ENCODE measurements around the gene TICAM2.

Gene TICAM2

DNA sequence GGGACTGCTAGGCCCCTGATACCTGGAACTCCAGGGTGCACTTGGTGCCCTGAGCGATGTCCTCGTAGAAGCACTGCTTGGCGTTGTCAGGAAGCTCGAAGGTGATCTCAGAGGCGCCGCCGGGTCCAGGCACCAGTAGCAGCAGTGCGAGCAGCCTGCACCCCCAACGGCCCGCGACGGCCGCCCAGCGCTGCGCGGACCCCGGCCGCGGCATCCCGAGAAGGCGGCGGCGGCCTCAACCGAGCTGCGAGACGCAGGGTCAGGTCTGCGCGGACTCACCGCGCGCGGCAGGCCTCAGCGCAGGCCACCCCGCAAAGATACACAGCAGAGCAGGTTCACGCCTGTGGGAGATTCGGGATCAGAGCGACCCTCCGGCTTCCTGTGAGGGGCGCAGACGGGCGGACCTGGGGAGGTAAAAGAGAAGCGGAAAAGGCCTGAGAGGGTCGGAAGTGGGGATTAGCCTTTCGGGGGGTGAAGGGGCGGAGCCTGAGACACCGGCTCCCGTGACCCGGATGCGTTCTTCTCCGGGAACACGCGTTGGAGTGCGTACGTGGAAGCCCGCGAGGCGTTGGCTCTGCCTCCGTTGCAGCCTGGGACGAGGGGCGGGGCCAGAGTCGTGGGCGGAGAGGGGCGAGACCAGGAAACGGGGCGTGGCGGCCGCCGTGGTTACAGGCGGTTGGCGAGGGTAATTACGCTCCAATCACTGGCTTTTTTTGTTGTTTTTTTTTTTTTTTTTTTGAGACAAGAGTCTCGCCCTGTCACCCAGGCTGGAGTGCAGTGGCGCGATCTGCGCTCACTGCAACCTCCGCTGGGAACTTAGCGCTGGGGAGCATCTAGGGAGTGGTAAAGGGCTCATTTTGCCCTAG is 23.5 kb upstream of the TICAM2 start, which contains the start of gene TMED7:
Gene TMED7 (minus strand): TSS at position 458 of the 866 bp plus-strand sequence. CDS start 244 bp downstream, at position 214.
- Mint-ChIP-seq H3K27ac (no peak within 1 kb of the TSS), H3K4me1 (peaks cover 12% of the 10 kb centered on the region), H3K27me3 (no peaks in the 10 kb centered on the region)

DNA sequence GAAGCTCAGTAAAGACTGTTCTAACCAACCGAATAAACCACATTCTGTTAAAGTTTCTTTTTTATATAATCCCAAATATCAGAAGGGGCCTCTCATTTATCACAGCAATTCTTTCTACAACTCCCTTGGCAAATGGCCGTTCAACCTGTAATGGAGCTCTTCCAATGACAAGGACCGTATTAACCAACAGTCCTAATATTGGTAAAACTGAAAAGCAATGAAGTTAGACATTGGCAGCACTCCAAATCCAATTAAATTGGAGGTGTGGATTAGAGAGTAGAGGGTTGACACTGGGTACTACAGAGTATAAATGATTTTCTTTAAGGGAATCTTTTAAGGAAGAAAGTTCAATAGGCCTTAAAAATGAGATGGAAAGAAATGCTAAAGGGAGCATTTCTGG is 22.7 kb upstream of the TICAM2 start:
- H3K27ac Mint-ChIP-seq = no peak overlapping the region
- ATAC-seq (ENCODE audit: low read depth) (no peak), DNase-seq (ENCODE audit: low spot score in 2 of 2) (no peak)
- H3K36me3 Mint-ChIP-seq = peaks cover 4% of the 10 kb centered on the region
- no peaks in the 10 kb centered on the region for H3K27me3 Mint-ChIP-seq
- no peak overlapping the region for H3K4me3 Mint-ChIP-seq
- H3K9me3 Mint-ChIP-seq = no peaks in the 10 kb centered on the region
- H3K4me1 Mint-ChIP-seq = peaks cover 12% of the 10 kb centered on the region

More for the DNA sequence above, 23.5 kb upstream of the TICAM2 start, which contains the start of gene TMED7:
- Mint-ChIP-seq H3K36me3 (peaks cover 2% of the 10 kb centered on the region), H3K4me3 (no peak within 1 kb of the TSS), H3K9me3 (no peaks in the 10 kb centered on the region)
- ATAC-seq (ENCODE audit: low read depth) (peak; percentile 88), DNase-seq (ENCODE audit: low spot score in 2 of 2) (peak; percentile 96 to 99)

DNA sequence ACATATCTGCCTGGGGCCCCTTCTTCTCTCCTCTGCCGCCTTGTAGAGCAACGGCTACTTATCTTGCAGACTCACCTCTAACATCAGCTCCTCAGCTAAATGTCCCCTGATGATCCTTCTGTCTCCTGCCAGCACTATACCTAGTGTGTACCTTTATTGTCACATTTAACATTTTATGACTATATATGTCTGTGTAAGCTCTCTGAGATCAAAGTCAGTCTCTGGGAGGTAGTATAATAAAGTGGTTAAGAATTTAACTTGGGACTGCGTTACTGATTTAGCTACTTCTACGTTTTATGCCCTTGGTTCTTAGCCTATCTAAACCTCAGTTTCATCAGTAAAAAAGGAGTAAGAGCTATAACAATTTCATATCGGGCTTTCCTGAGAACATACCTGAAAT is 21.4 kb upstream of the TICAM2 start:
- Mint-ChIP-seq H3K9me3 (no peaks in the 10 kb centered on the region), H3K4me1 (peaks cover 12% of the 10 kb centered on the region), H3K4me3 (no peak overlapping the region), H3K27ac (no peak overlapping the region), H3K27me3 (no peaks in the 10 kb centered on the region), H3K36me3 (peaks cover 4% of the 10 kb centered on the region)
- DNase-seq (ENCODE audit: low spot score in 2 of 2) (no peak), ATAC-seq (ENCODE audit: low read depth) (no peak)

DNA sequence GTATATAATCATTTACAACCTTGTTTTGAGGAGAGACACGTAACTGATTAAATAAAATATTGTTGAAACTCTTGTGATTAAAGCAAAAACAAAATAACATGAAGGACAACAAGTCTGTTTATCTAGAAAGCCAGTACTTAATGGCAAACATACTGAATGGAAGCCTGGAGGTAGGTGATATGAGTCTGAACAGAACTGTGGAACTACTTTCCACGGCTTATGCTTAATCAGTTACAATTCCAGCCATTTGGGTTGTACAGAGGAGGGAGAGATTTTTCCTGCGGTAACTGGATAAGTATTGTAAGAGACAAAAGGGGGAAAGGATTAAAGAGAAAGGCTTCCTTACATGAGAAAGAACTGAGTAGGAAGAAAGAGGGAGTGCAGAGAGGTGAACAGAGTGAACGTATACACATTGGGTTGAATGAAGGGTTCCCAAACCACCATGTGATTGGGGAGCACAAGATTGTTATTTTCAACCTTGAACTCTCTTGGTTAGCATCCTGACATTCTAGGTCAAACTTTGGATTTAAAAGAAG is 19.2 kb upstream of the TICAM2 start:
- Mint-ChIP-seq H3K36me3 (peaks cover 8% of the 10 kb centered on the region), H3K4me3 (no peak overlapping the region), H3K4me1 (peaks cover 13% of the 10 kb centered on the region), H3K27me3 (no peaks in the 10 kb centered on the region), H3K9me3 (no peaks in the 10 kb centered on the region), H3K27ac (peak overlapping the region; percentile 40)
- no peak for DNase-seq (ENCODE audit: low spot score in 2 of 2)
- ATAC-seq (ENCODE audit: low read depth) = no peak

DNA sequence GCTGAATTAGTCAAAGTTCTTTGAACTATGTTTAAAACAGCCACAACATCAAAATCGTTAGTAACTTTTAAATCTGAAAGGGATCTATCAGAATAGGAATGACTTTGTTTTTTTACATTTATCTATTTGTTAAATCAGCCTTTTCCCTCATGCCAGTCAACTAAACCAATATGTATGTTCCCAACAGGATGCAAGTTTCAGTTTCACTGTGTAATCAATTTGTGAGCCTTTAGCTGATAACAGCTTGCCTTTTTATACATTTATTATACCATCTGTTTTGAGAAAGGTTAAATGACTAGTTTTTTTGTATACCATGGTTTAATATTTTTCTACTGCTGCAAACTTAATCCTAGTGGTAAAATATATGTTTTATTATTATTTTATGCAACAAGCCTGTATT is 14.6 kb upstream of the TICAM2 start:
- Mint-ChIP-seq H3K9me3 (no peaks in the 10 kb centered on the region), H3K4me3 (no peak overlapping the region), H3K36me3 (peaks cover 20% of the 10 kb centered on the region), H3K27ac (no peak overlapping the region), H3K27me3 (no peaks in the 10 kb centered on the region), H3K4me1 (peaks cover 6% of the 10 kb centered on the region)
- DNase-seq (ENCODE audit: low spot score in 2 of 2) (no peak), ATAC-seq (ENCODE audit: low read depth) (no peak)

DNA sequence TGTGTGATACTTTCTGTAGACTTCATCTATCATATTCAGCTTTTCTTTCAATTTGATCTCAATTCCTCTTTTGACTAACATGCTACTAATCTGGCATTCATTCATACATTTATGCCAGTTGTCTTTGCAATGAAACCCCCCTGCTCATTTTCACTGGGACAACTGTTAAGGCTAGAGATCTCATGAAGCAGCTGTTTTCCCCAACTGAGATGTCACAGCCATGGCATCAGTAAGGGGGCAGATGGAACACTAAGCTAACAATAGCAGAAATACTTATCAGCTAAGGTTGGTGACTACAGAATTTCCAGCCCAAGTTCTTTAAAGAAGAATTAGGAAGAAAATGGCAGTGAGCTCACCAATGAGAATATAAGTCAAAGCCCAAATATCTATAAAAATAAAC is 14.2 kb upstream of the TICAM2 start:
- H3K36me3 Mint-ChIP-seq = peaks cover 19% of the 10 kb centered on the region
- DNase-seq (ENCODE audit: low spot score in 2 of 2) (no peak), ATAC-seq (ENCODE audit: low read depth) (no peak)
- H3K27me3 Mint-ChIP-seq = no peaks in the 10 kb centered on the region
- no peak overlapping the region for H3K4me3 Mint-ChIP-seq
- peaks cover 5% of the 10 kb centered on the region for H3K4me1 Mint-ChIP-seq
- no peaks in the 10 kb centered on the region for H3K9me3 Mint-ChIP-seq
- H3K27ac Mint-ChIP-seq = no peak overlapping the region

DNA sequence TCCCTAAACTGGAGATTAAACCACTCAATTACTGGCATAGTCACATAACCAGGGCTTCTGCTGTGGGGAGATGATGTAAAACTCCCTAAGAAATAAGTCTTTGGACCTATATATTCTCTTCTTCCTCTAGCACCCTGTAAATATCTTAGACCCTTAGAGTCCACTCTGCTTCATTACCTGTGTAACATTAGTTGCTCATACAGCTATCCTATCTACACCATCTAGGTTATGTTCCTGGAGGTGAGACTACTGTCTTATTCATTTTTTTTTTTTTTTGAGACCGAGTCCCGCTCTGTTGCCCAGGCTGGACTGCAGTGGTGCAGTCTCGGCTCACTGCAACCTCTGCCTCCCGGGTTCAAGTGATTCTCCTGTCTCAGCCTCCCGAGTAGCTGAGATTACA is 9.6 kb upstream of the TICAM2 start:
- no peak overlapping the region for H3K4me3 Mint-ChIP-seq
- H3K27me3 Mint-ChIP-seq = no peaks in the 10 kb centered on the region
- DNase-seq (ENCODE audit: low spot score in 2 of 2) (no peak), ATAC-seq (ENCODE audit: low read depth) (no peak)
- H3K36me3 Mint-ChIP-seq = peaks cover 16% of the 10 kb centered on the region
- peak overlapping the region; percentile 31 for H3K27ac Mint-ChIP-seq
- H3K4me1 Mint-ChIP-seq = peaks cover 12% of the 10 kb centered on the region
- no peaks in the 10 kb centered on the region for H3K9me3 Mint-ChIP-seq

DNA sequence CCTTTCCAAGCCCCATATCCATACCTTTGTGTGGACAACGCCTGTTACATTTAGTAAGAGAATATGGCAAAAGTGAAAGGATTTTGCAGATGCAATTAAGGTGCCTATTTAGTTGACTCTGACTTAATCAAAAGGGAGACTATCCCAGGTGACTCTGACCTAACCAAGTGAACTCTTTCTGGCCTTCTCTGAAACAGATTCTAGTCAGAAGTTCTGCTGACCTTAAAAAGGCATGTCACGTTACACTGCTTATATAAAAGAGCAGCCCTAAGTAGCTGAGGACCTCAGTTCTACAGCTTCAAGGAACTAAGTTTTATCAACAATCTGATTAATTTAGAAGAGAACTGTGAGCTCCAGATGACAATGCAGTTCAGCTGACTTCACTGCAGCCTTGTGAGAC is 5.7 kb upstream of the TICAM2 start:
- Mint-ChIP-seq H3K36me3 (peaks cover 7% of the 10 kb centered on the region), H3K9me3 (no peaks in the 10 kb centered on the region), H3K4me1 (peaks cover 26% of the 10 kb centered on the region), H3K27me3 (no peaks in the 10 kb centered on the region), H3K4me3 (no peak overlapping the region), H3K27ac (peak overlapping the region; percentile 80)
- DNase-seq (ENCODE audit: low spot score in 2 of 2) (no peak), ATAC-seq (ENCODE audit: low read depth) (no peak)

DNA sequence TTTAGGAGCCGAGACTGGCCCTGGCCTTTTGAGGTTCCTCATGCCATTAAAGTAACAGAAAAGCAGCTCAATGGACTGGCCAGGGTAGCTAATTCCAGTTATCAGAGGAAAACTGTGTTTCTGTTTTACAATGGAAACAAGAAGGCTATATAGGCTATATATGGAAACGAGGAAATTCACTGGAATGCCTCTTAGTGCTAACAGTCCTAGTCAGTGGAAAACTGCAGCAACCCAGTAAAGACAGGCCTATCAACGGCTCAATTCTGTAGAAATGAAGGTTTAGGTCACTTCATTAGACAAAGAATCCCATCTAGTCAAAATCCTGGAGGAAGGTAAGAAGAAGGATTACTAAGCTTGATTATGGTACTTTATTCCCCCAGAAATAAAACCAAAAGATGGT is 3.2 kb upstream of the TICAM2 start:
- ATAC-seq (ENCODE audit: low read depth) = no peak
- H3K9me3 Mint-ChIP-seq = no peaks in the 10 kb centered on the region
- no peak for DNase-seq (ENCODE audit: low spot score in 2 of 2)
- peak overlapping the region; percentile 65 for H3K27ac Mint-ChIP-seq
- H3K27me3 Mint-ChIP-seq = no peaks in the 10 kb centered on the region
- H3K4me3 Mint-ChIP-seq = no peak overlapping the region
- H3K36me3 Mint-ChIP-seq = peaks cover 5% of the 10 kb centered on the region
- peaks cover 32% of the 10 kb centered on the region for H3K4me1 Mint-ChIP-seq

DNA sequence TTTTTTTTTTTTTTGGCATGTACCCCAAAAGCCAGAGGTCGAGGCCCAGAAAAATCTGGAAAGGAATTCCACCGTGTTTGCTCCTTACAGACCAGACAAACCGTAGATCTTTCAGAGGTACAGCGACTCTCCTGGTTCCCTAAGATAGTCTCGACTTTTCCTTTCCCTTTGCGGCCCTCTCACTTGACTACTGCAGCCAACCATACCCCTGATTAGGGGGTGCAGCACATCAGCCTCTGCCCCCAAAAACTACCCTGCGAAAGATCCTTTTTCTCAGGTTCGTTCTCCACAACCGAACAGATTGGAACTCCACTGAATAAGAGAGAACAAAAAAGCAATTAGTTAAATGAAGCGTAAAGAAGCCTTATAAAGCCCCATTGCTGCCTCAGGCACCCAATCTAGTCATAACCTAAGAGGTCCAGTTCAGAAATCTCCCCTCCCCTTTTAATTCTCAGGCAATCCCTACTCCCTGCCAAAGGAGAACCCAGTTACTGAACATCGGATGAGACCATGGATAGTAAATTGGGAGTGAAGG is 379 bp upstream of the TICAM2 start:
- DNase-seq (ENCODE audit: low spot score in 2 of 2) = no peak
- Mint-ChIP-seq H3K36me3 (peaks cover 2% of the 10 kb centered on the region), H3K9me3 (no peaks in the 10 kb centered on the region), H3K4me3 (peak overlapping the region; percentile 87), H3K27me3 (no peaks in the 10 kb centered on the region), H3K27ac (peak overlapping the region; percentile 93), H3K4me1 (peaks cover 37% of the 10 kb centered on the region)
- peak; percentile 1 for ATAC-seq (ENCODE audit: low read depth)

DNA sequence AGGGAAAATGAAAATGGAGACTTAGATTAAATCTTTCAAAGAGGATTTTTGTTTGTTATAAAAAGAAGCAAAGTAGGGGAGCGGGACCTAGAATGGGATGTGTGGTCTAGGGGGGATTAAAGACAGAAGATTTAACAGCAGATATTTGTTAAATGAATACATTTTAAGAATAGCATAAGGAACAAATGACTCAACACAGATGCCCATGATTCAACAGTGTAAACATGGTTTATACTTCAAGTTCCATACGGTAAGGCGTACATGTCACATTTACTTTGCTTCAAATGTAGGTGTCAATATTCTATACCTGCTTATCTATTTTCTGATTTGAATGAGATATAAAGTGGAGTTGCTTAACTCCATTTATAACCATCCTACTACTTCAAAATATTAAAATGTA is 1.5 kb downstream of the TICAM2 start:
- Mint-ChIP-seq H3K9me3 (no peaks in the 10 kb centered on the region), H3K27ac (peak overlapping the region; percentile 93), H3K4me3 (peak overlapping the region; percentile 76), H3K36me3 (peaks cover 5% of the 10 kb centered on the region), H3K27me3 (no peaks in the 10 kb centered on the region), H3K4me1 (peaks cover 36% of the 10 kb centered on the region)
- ATAC-seq (ENCODE audit: low read depth) = no peak
- DNase-seq (ENCODE audit: low spot score in 2 of 2) = no peak

DNA sequence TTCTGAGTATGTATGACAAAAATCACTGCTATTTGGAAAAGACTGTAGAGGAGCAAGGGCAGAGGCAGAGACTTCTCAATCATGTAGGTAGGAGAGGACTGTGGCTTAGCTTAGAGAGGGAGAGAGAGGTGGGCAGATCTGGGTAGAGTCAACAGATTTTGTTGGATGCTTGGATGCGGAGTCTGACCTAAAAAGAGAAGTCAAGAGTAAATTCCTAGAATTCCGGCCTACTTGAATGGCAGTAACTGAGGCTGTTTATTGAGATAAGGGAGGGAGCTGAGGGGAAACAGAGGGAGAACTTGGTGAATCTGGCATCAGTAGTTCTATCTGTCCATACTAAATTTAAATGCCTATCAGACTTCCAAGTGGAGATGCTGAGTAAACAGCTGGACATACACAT is 2.4 kb downstream of the TICAM2 start:
- Mint-ChIP-seq H3K4me3 (peak overlapping the region; percentile 76), H3K36me3 (peaks cover 3% of the 10 kb centered on the region), H3K27me3 (no peaks in the 10 kb centered on the region), H3K9me3 (no peaks in the 10 kb centered on the region), H3K27ac (peak overlapping the region; percentile 93), H3K4me1 (peaks cover 39% of the 10 kb centered on the region)
- no peak for ATAC-seq (ENCODE audit: low read depth)
- DNase-seq (ENCODE audit: low spot score in 2 of 2) = no peak

DNA sequence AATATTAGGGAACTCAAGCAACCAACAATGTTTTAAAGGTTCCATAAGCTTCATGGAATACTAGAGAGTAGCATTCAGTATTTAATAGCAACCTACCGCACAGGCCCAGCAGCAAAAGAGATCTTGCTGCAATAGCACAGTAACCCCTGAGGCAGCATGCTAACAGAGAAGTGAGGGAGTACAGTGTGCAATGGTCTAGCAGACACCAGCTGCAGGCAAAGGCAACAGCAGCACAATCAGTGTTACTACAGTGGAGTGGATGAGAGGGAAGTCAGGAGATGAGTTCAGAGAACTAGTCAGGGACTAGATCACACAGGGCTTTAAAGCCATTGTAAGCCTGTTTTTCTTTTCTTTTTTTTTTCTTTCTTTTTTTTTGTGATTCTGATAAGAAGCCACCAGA is 2.8 kb downstream of the TICAM2 start:
- Mint-ChIP-seq H3K4me1 (peaks cover 39% of the 10 kb centered on the region), H3K9me3 (no peaks in the 10 kb centered on the region), H3K27ac (peak overlapping the region; percentile 93), H3K4me3 (peak overlapping the region; percentile 60), H3K27me3 (no peaks in the 10 kb centered on the region), H3K36me3 (peaks cover 3% of the 10 kb centered on the region)
- ATAC-seq (ENCODE audit: low read depth) (peak; percentile 48), DNase-seq (ENCODE audit: low spot score in 2 of 2) (peak in 1 of 2 donors; percentile 30)
